ENCODE data around the gene SKI. TPM values are rescaled to one million over a fixed set of nuclear protein-coding genes. Genes with fewer than 3 reads are reported as not detected.

The SKI gene
- total and polyA plus RNA-seq, 2 of the 8 experiments (the other 6 are each of a cell fraction or from before 2014, with no cell fraction given) = 8.3 to 87.6 TPM

DNA sequence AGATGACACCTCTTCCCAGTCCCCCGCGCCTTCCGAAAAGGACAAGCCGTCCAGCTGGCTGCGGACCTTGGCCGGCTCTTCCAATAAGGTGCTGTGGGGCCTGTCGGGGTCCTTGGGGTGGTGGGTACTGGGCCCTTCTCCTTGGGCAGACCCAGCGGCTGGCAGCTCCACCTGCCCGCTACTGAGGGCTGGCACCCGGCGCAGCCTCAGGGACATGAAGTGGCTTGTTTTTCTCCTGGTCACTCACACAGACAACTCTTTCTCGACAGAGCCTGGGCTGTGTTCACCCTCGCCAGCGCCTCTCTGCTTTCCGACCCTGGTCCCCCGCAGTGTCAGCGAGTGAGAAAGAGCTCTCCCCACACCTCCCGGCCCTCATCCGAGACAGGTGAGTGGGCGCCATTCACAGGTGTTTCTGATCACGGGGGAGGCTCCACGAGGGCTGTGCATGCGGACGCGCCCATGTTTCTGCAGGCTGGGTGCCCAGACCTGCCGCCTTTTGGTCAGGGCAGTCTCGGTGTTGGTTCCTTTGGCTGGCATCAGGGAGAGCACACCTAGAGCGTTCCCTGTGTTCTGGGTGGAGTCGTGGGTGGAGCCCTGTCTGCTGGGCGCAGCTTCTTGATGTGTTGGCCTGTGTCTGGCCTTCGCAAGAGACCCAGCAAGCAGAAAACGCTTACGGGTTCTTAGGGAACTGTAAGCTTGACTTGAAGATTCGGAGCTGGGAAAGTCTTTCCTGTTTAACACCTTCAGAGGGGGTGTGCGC, 75.1 kb downstream of the SKI start:
- Histone ChIP-seq H3K4ac (replicated peaks; ENCODE audit: insufficient read length, low read depth, low read length) (no peak overlapping the region), H3K23me2 (ENCODE audit: low read depth, low read length) (no peaks in the 10 kb centered on the region), H2BK20ac (ENCODE audit: low read length) (no peak overlapping the region), H4K20me1 (replicated peaks in 1 of 2; ENCODE audit: control insufficient read depth in 1 of 2, insufficient read depth in 2 of 2, low read length in 2 of 2) (peaks cover 12 to 41% of the 10 kb centered on the region in 2 experiments), H3K9me3 (ENCODE audit: insufficient read depth in 2 of 2, low read depth in 1 of 2, low read length in 1 of 2) (no peaks in the 10 kb centered on the region), H3K14ac (ENCODE audit: insufficient read length) (no peak overlapping the region), H3K4me1 (replicated peaks in 1 of 4; ENCODE audit: control insufficient read depth in 3 of 4, insufficient read depth in 4 of 4, low read length in 3 of 4) (peaks cover 0 to 3% (median 0%) of the 10 kb centered on the region in 4 experiments; a peak in 3 of 7 replicates), H3K4me2 (ENCODE audit: insufficient read depth in 1 of 2, low read depth in 2 of 2, low read length in 2 of 2) (no peak overlapping the region), H4K91ac (replicated peaks; ENCODE audit: insufficient read length, low read length) (no peak overlapping the region), H3K4me3 (ENCODE audit: extremely low read depth in 1 of 4, insufficient read depth in 2 of 4, low read depth in 3 of 4, low read length in 4 of 4) (no peak overlapping the region), H4K5ac (ENCODE audit: insufficient read length, low read depth, low read length) (no peak overlapping the region), H4K8ac (ENCODE audit: extremely low read depth, insufficient read depth, low read length) (peak overlapping the region; percentile 71; the same call in 1 of the 2 replicates), H3K36me3 (ENCODE audit: control insufficient read depth in 2 of 4, insufficient read depth in 4 of 4, low read length in 3 of 4) (peaks cover 6 to 43% (median 25%) of the 10 kb centered on the region in 4 experiments; a peak in 6 of 8 replicates), H2AFZ (ENCODE audit: low read length) (no peak overlapping the region), H2BK12ac (ENCODE audit: low read depth, low read length) (no peak overlapping the region), H2BK120ac (replicated peaks; ENCODE audit: low read depth, low read length) (no peak overlapping the region), H3K56ac (replicated peaks; ENCODE audit: insufficient read length, low read depth, low read length) (no peak overlapping the region), H3K23ac (ENCODE audit: insufficient read length) (no peak overlapping the region), H3K9ac (replicated peaks in 1 of 4; ENCODE audit: extremely low read depth in 1 of 4, low read depth in 3 of 4, low read length in 3 of 4) (no peak overlapping the region), H3K27ac (ENCODE audit: low read depth, low read length) (no peak overlapping the region), H3K27me3 (replicated peaks in 1 of 4; ENCODE audit: control insufficient read depth in 3 of 4, extremely low read depth in 1 of 4, insufficient read depth in 3 of 4, low read length in 3 of 4) (no peaks in the 10 kb centered on the region), H2AK5ac (ENCODE audit: low read depth, low read length) (no peak overlapping the region), H2BK5ac (ENCODE audit: low read depth, low read length) (no peak overlapping the region), H3K79me2 (ENCODE audit: control insufficient read depth in 1 of 2, insufficient read depth in 2 of 2, low read length in 2 of 2) (peaks cover 0 to 45% of the 10 kb centered on the region in 2 experiments; a peak in 3 of 4 replicates), H2BK15ac (ENCODE audit: low read length) (no peak overlapping the region), H3K79me1 (ENCODE audit: low read depth, low read length) (peaks cover 25% of the 10 kb centered on the region), H3K18ac (ENCODE audit: extremely low read depth, low read length) (no peak overlapping the region)
- 87% methylated on average over 31 of the region's 35 CpGs; no CpG with 5 or more reads in 1 of the 2 experiments for WGBS, 2 experiments (ENCODE audit: extremely low coverage in 1 of 2, insufficient coverage in 1 of 2, insufficient read length in 1 of 2, insufficient replicate concordance in 2 of 2, low coverage in 1 of 2, low lambda C conversion rate in 2 of 2, missing lambda C conversion rate in 1 of 2)
- TF ChIP-seq GABPA (IDR thresholded peaks at IDR 0.05; ENCODE audit: borderline replicate concordance, insufficient read depth, low read length) = 0 out of 2 replicates have a peak, but pooled peaks have one; percentile 1
- no peak for TF ChIP-seq BCL11A (IDR thresholded peaks at IDR 0.05; ENCODE audit: low read depth in 2 of 2, low read length in 2 of 2)
- no peak for TF ChIP-seq ZNF274 (IDR thresholded peaks at IDR 0.05; ENCODE audit: borderline replicate concordance, extremely low read depth, low read length)
- TF ChIP-seq, protein P1, sequence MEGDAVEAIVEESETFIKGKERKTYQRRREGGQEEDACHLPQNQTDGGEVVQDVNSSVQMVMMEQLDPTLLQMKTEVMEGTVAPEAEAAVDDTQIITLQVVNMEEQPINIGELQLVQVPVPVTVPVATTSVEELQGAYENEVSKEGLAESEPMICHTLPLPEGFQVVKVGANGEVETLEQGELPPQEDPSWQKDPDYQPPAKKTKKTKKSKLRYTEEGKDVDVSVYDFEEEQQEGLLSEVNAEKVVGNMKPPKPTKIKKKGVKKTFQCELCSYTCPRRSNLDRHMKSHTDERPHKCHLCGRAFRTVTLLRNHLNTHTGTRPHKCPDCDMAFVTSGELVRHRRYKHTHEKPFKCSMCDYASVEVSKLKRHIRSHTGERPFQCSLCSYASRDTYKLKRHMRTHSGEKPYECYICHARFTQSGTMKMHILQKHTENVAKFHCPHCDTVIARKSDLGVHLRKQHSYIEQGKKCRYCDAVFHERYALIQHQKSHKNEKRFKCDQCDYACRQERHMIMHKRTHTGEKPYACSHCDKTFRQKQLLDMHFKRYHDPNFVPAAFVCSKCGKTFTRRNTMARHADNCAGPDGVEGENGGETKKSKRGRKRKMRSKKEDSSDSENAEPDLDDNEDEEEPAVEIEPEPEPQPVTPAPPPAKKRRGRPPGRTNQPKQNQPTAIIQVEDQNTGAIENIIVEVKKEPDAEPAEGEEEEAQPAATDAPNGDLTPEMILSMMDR (IDR thresholded peaks at IDR 0.05; ENCODE audit: control extremely low read depth in 1 of 3, insufficient read depth in 1 of 3, low read depth in 1 of 3, low read length in 3 of 3) = no peak
- TF ChIP-seq HDAC6 (IDR thresholded peaks at IDR 0.05; ENCODE audit: low read depth, low read length) = no peak
- ChIA-PET POLR2A (ENCODE audit: partially characterized antibody) (interaction anchor here (0.9 to 2.5 kb wide), 6 partner anchors 9 to 79 kb away, joined by 3 to 5 read pairs (median 4); no protein-coding TSS in a partner anchor), CTCF (ENCODE audit: partially characterized antibody) (interaction anchor here (0.5 to 2.2 kb wide), 5 partner anchors 8 to 888 kb away, joined by 3 to 6 read pairs (median 3); no protein-coding TSS in a partner anchor)
- no peak for FAIRE-seq
- DNase-seq (ENCODE audit: low read depth in 1 of 2, low spot score in 2 of 2) = no peak

Data from H1 (cell line).